Measurements from ENCODE around the gene ZMYND11. TPM values are rescaled to one million over a fixed set of nuclear protein-coding genes. Genes with fewer than 3 reads are reported as not detected.

ZMYND11 gene
- total and polyA plus RNA-seq, 2 donors (not counting 1 experiment from before 2014, with no cell fraction given), result 57.0 to 68.4 TPM

DNA sequence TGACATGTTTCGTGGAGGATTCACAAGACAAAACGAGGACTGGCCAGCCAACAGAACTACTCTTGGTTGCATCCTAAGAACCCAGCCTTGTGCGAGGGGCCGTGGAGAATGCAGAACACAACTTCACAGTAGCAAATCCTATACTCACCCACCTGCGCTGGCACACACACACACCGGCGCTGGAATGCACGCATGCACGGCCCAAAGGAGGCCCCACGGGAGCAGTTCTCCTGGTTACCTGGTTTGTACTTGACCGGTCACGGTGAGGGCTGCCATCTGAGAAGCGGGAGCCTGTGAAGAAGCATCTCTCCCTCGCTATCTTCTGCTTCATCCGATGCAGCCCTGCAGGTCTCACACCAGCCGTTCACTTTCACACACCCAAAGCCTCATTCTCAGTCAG is 137.8 kb downstream of the ZMYND11 start:
- TF ChIP-seq, protein P1, sequence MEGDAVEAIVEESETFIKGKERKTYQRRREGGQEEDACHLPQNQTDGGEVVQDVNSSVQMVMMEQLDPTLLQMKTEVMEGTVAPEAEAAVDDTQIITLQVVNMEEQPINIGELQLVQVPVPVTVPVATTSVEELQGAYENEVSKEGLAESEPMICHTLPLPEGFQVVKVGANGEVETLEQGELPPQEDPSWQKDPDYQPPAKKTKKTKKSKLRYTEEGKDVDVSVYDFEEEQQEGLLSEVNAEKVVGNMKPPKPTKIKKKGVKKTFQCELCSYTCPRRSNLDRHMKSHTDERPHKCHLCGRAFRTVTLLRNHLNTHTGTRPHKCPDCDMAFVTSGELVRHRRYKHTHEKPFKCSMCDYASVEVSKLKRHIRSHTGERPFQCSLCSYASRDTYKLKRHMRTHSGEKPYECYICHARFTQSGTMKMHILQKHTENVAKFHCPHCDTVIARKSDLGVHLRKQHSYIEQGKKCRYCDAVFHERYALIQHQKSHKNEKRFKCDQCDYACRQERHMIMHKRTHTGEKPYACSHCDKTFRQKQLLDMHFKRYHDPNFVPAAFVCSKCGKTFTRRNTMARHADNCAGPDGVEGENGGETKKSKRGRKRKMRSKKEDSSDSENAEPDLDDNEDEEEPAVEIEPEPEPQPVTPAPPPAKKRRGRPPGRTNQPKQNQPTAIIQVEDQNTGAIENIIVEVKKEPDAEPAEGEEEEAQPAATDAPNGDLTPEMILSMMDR (conservative IDR thresholded peaks at IDR 0.05 in 1 of 2, IDR thresholded peaks at IDR 0.05 in 1 of 2; ENCODE audit: low read depth in 1 of 2, low read length in 2 of 2), result no peak
- no peak for TF ChIP-seq EZH2 (IDR thresholded peaks at IDR 0.05; ENCODE audit: low read length, missing control alignments)
- no peak for DNase-seq (ENCODE audit: low read depth in 2 of 2)
- Histone ChIP-seq H3K9me3 (ENCODE audit: control insufficient read depth, insufficient read depth, low read depth, low read length) (no peaks in the 10 kb centered on the region), H3K9ac (ENCODE audit: insufficient read depth, low read length) (no peak overlapping the region), H3K4me2 (ENCODE audit: extremely low read depth, insufficient read depth, low read length) (no peak overlapping the region), H3K79me2 (ENCODE audit: control insufficient read depth, insufficient read depth, low read length) (no peaks in the 10 kb centered on the region), H2AFZ (ENCODE audit: low read length) (no peak overlapping the region), H3K4me3 (replicated peaks in 1 of 4; ENCODE audit: control extremely low read depth in 1 of 4, insufficient read depth in 1 of 4, low read depth in 3 of 4, low read length in 4 of 4) (no peak overlapping the region), H4K20me1 (ENCODE audit: control insufficient read depth, extremely low read depth, insufficient read depth, low read length) (no peaks in the 10 kb centered on the region), H3K36me3 (ENCODE audit: control insufficient read depth, insufficient read depth, low read length) (no peaks in the 10 kb centered on the region), H3K4me1 (ENCODE audit: control insufficient read depth, extremely low read depth, insufficient read depth, low read length) (no peaks in the 10 kb centered on the region), H3K27me3 (ENCODE audit: control insufficient read depth, insufficient read depth, low read length) (no peaks in the 10 kb centered on the region), H3K27ac (ENCODE audit: insufficient read depth, low read length) (no peak overlapping the region)

DNA sequence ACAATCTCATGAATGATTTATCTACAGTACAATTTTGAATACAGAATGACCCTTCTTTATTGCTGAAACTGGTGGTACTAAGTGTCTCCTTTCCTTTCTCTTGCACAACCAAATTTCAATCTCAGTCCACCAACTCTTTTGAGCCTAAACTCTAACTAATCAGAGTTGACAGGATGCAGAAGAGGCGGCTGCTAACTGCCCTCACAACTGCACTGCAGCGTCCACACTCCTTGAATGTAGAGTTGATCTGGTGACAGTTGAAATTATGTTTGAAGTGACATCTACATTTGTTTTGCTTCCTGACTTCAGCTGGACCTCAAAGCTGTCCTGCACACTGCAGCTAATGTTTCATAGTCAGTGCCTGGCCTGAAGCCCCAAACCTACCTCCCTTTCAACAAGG is 139.6 kb downstream of the ZMYND11 start:
- Histone ChIP-seq H3K79me2 (ENCODE audit: control insufficient read depth, insufficient read depth, low read length) (no peaks in the 10 kb centered on the region), H3K4me3 (replicated peaks in 1 of 4; ENCODE audit: control extremely low read depth in 1 of 4, insufficient read depth in 1 of 4, low read depth in 3 of 4, low read length in 4 of 4) (no peak overlapping the region), H4K20me1 (ENCODE audit: control insufficient read depth, extremely low read depth, insufficient read depth, low read length) (no peaks in the 10 kb centered on the region), H3K4me2 (ENCODE audit: extremely low read depth, insufficient read depth, low read length) (no peak overlapping the region), H3K27ac (ENCODE audit: insufficient read depth, low read length) (no peak overlapping the region), H3K9me3 (ENCODE audit: control insufficient read depth, insufficient read depth, low read depth, low read length) (no peaks in the 10 kb centered on the region), H3K4me1 (ENCODE audit: control insufficient read depth, extremely low read depth, insufficient read depth, low read length) (no peaks in the 10 kb centered on the region), H3K9ac (ENCODE audit: insufficient read depth, low read length) (no peak overlapping the region), H2AFZ (ENCODE audit: low read length) (no peak overlapping the region), H3K36me3 (ENCODE audit: control insufficient read depth, insufficient read depth, low read length) (no peaks in the 10 kb centered on the region), H3K27me3 (ENCODE audit: control insufficient read depth, insufficient read depth, low read length) (no peaks in the 10 kb centered on the region)
- DNase-seq (ENCODE audit: low read depth in 2 of 2), result no peak
- TF ChIP-seq, protein P1 (conservative IDR thresholded peaks at IDR 0.05 in 1 of 2, IDR thresholded peaks at IDR 0.05 in 1 of 2; ENCODE audit: low read depth in 1 of 2, low read length in 2 of 2), result no peak
- no peak for TF ChIP-seq EZH2 (IDR thresholded peaks at IDR 0.05; ENCODE audit: low read length, missing control alignments)

DNA sequence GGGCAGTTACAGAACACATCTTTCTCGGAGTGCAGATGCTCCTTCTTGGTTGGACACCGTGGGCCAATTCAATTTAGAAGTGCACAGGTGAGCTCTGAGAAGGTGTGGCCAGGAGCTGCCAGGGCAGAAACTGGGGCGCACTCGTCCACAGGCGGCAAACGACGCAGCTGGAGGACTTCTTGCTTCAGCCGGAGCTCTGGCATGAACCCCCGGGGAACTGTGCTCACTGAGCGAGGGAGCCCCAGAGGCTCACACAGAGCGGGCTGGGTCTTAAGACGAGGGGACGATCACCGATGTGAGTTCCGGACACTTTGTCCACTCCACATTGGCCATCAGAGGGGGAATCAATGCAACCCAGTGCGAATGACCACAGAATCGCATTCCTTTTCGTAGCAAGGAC is 140.4 kb downstream of the ZMYND11 start:
- DNase-seq (ENCODE audit: low read depth in 2 of 2), result no peak
- Histone ChIP-seq H3K9me3 (ENCODE audit: control insufficient read depth, insufficient read depth, low read depth, low read length) (no peaks in the 10 kb centered on the region), H2AFZ (ENCODE audit: low read length) (no peak overlapping the region), H3K36me3 (ENCODE audit: control insufficient read depth, insufficient read depth, low read length) (peaks cover 3% of the 10 kb centered on the region), H4K20me1 (ENCODE audit: control insufficient read depth, extremely low read depth, insufficient read depth, low read length) (no peaks in the 10 kb centered on the region), H3K4me2 (ENCODE audit: extremely low read depth, insufficient read depth, low read length) (no peak overlapping the region), H3K4me1 (ENCODE audit: control insufficient read depth, extremely low read depth, insufficient read depth, low read length) (no peaks in the 10 kb centered on the region), H3K79me2 (ENCODE audit: control insufficient read depth, insufficient read depth, low read length) (no peaks in the 10 kb centered on the region), H3K4me3 (replicated peaks in 1 of 4; ENCODE audit: control extremely low read depth in 1 of 4, insufficient read depth in 1 of 4, low read depth in 3 of 4, low read length in 4 of 4) (no peak overlapping the region), H3K27me3 (ENCODE audit: control insufficient read depth, insufficient read depth, low read length) (no peaks in the 10 kb centered on the region), H3K27ac (ENCODE audit: insufficient read depth, low read length) (no peak overlapping the region), H3K9ac (ENCODE audit: insufficient read depth, low read length) (no peak overlapping the region)
- TF ChIP-seq, protein P1 (conservative IDR thresholded peaks at IDR 0.05 in 1 of 2, IDR thresholded peaks at IDR 0.05 in 1 of 2; ENCODE audit: low read depth in 1 of 2, low read length in 2 of 2), result no peak
- no peak for TF ChIP-seq EZH2 (IDR thresholded peaks at IDR 0.05; ENCODE audit: low read length, missing control alignments)
